H1 (cell line): ENCODE measurements around the gene CLN5. TPM values are rescaled to one million over a fixed set of nuclear protein-coding genes. Genes with fewer than 3 reads are reported as not detected.

ENCODE experiments used
- CTCF ChIA-PET: fragments of 300-600 bp; sonication (Branson Sonifier 250); formaldehyde crosslinking; loops from one replicate; lab custom pipeline; 2021; ENCODE audit not compliant: partially characterized antibody; lab: Charles Lee
- POLR2A ChIA-PET: fragments of 300-600 bp; sonication (Branson Sonifier 250); formaldehyde crosslinking; loops from one replicate; lab custom pipeline; 2021; ENCODE audit warnings: inconsistent platforms; ENCODE audit not compliant: partially characterized antibody; lab: Charles Lee
- DNase-seq, 2 experiments: peaks; one replicate each; pipeline versions ENCODE4 v3.0.0 to v3.0.0-alpha.2; 2010 to 2022; ENCODE audit warnings: low spot score in 2 of 2, low read depth in 1 of 2, mixed read lengths in 1 of 2
- FAIRE-seq: peaks from 2 replicates; lab custom pipeline; 2011; peaks lifted over from hg19 to GRCh38; lab: Jason Lieb, UNC
- H2AFZ ChIP-seq: 2 replicates; pipeline ENCODE4 v1.8.1; 2012; ENCODE audit warnings: low read length, inconsistent platforms
- H2AK5ac ChIP-seq: 2 replicates; pipeline ENCODE4 v1.6.1; 2013; ENCODE audit warnings: low read depth, low read length
- H2BK120ac ChIP-seq: replicated peaks from 2 replicates; pipeline ENCODE3; 2013; ENCODE audit warnings: low read depth, low read length, inconsistent platforms
- H2BK12ac ChIP-seq: 2 replicates; pipeline ENCODE4 v1.6.1; 2013; ENCODE audit warnings: low read depth, low read length
- H2BK15ac ChIP-seq: 2 replicates; pipeline ENCODE4 v1.6.1; 2013; ENCODE audit warnings: low read length
- H2BK20ac ChIP-seq: 2 replicates; pipeline ENCODE4 v1.6.1; 2013; ENCODE audit warnings: low read length
- H2BK5ac ChIP-seq: 2 replicates; pipeline ENCODE4 v1.6.1; 2013; ENCODE audit warnings: low read depth, low read length
- H3K14ac ChIP-seq: 2 replicates; pipeline ENCODE4 v1.6.1; 2013; ENCODE audit warnings: inconsistent platforms; ENCODE audit not compliant: insufficient read length
- H3K18ac ChIP-seq: 2 replicates; pipeline ENCODE4 v1.6.1; 2013; ENCODE audit warnings: low read length; ENCODE audit errors: extremely low read depth
- H3K23ac ChIP-seq: 2 replicates; pipeline ENCODE4 v1.6.1; 2013; ENCODE audit warnings: inconsistent platforms; ENCODE audit not compliant: insufficient read length
- H3K23me2 ChIP-seq: 2 replicates; pipeline ENCODE4 v1.6.1; 2013; ENCODE audit warnings: low read depth, low read length
- H3K27ac ChIP-seq: 2 replicates; pipeline ENCODE4 v1.6.1; 2011; ENCODE audit warnings: low read depth, low read length, inconsistent platforms
- H3K27me3 ChIP-seq, 4 experiments: replicated peaks in 1 of 4; 1 replicate in 1 of 4; 2 replicates in 3 of 4; pipeline versions ENCODE4 v1.6.1 to v1.8.1; 2011 to 2013; ENCODE audit warnings: low read length in 3 of 4, mild to moderate bottlenecking in 3 of 4, inconsistent platforms in 2 of 4, mixed read lengths in 2 of 4, moderate library complexity in 1 of 4; ENCODE audit not compliant: control insufficient read depth in 3 of 4, insufficient read depth in 3 of 4; ENCODE audit errors: extremely low read depth in 1 of 4
- H3K36me3 ChIP-seq, 4 experiments: 2 replicates each; pipeline versions ENCODE4 v1.6.1 to v1.8.1; 2011 to 2013; ENCODE audit warnings: mild to moderate bottlenecking in 4 of 4, low read length in 3 of 4, moderate library complexity in 2 of 4, control low read depth in 1 of 4, inconsistent platforms in 1 of 4; ENCODE audit not compliant: insufficient read depth in 4 of 4, control insufficient read depth in 2 of 4
- H3K4ac ChIP-seq: replicated peaks from 2 replicates; pipeline ENCODE3; 2013; ENCODE audit warnings: low read length, low read depth, mixed read lengths, inconsistent platforms; ENCODE audit not compliant: insufficient read length
- H3K4me1 ChIP-seq, 4 experiments: replicated peaks in 1 of 4; 1 replicate in 1 of 4; 2 replicates in 3 of 4; pipeline versions ENCODE4 v1.6.1 to v1.8.1; 2011 to 2013; ENCODE audit warnings: low read length in 3 of 4, inconsistent platforms in 2 of 4, mixed read lengths in 1 of 4; ENCODE audit not compliant: insufficient read depth in 4 of 4, control insufficient read depth in 3 of 4
- H3K4me2 ChIP-seq, 2 experiments: 2 replicates each; pipeline versions ENCODE4 v1.6.1 to v1.8.1; 2011 to 2013; ENCODE audit warnings: low read depth in 2 of 2, low read length in 2 of 2, control low read depth in 1 of 2, inconsistent platforms in 1 of 2, mild to moderate bottlenecking in 1 of 2; ENCODE audit not compliant: insufficient read depth in 1 of 2
- H3K4me3 ChIP-seq, 4 experiments: fragments of 200-600, 300-600 bp in 1 of 4; sonication (generic), shearing (Covaris generic), sonication (Bioruptor Twin) in 1 of 4; 2 replicates each; pipeline versions ENCODE4 v1.5.1 to v1.8.1; 2011 to 2016; ENCODE audit warnings: low read length in 4 of 4, low read depth in 3 of 4, control low read depth in 2 of 4, inconsistent platforms in 2 of 4, mild to moderate bottlenecking in 2 of 4, mixed read lengths in 1 of 4, moderate library complexity in 1 of 4; ENCODE audit not compliant: insufficient read depth in 2 of 4; ENCODE audit errors: extremely low read depth in 1 of 4
- H3K56ac ChIP-seq: replicated peaks from 2 replicates; pipeline ENCODE3; 2013; ENCODE audit warnings: low read depth, mild to moderate bottlenecking, mixed read lengths, low read length, inconsistent platforms; ENCODE audit not compliant: insufficient read length
- H3K79me1 ChIP-seq: 2 replicates; pipeline ENCODE4 v1.6.1; 2013; ENCODE audit warnings: low read depth, low read length, control low read depth
- H3K79me2 ChIP-seq, 2 experiments: 2 replicates each; pipeline versions ENCODE4 v1.6.1 to v1.8.1; 2012 to 2013; ENCODE audit warnings: low read length in 2 of 2, mild to moderate bottlenecking in 2 of 2, inconsistent platforms in 1 of 2; ENCODE audit not compliant: insufficient read depth in 2 of 2, control insufficient read depth in 1 of 2
- H3K9ac ChIP-seq, 4 experiments: replicated peaks in 1 of 4; 1 replicate in 1 of 4; 2 replicates in 3 of 4; pipeline versions ENCODE4 v1.6.1 to v1.8.1; 2011 to 2013; ENCODE audit warnings: low read depth in 3 of 4, low read length in 3 of 4, control low read depth in 2 of 4, mild to moderate bottlenecking in 2 of 4, moderate library complexity in 2 of 4, inconsistent platforms in 1 of 4; ENCODE audit errors: extremely low read depth in 1 of 4
- H3K9me3 ChIP-seq, 2 experiments: 2 replicates each; pipeline versions ENCODE4 v1.6.1 to v1.8.1; 2012 to 2013; ENCODE audit warnings: mild to moderate bottlenecking in 2 of 2, moderate library complexity in 2 of 2, control low read depth in 1 of 2, inconsistent platforms in 1 of 2, low read depth in 1 of 2, low read length in 1 of 2, mixed read lengths in 1 of 2; ENCODE audit not compliant: insufficient read depth in 2 of 2
- H4K20me1 ChIP-seq, 2 experiments: replicated peaks in 1 of 2; 2 replicates each; pipeline versions ENCODE3 to v1.8.1; 2011 to 2013; ENCODE audit warnings: inconsistent platforms in 2 of 2, low read length in 2 of 2, mild to moderate bottlenecking in 1 of 2; ENCODE audit not compliant: insufficient read depth in 2 of 2, control insufficient read depth in 1 of 2
- H4K5ac ChIP-seq: 2 replicates; pipeline ENCODE4 v1.6.1; 2013; ENCODE audit warnings: low read length, low read depth, mixed read lengths, inconsistent platforms; ENCODE audit not compliant: insufficient read length
- H4K8ac ChIP-seq: 2 replicates; pipeline ENCODE4 v1.8.0; 2013; ENCODE audit warnings: mild to moderate bottlenecking, moderate library complexity, low read length, inconsistent platforms; ENCODE audit not compliant: insufficient read depth; ENCODE audit errors: extremely low read depth
- H4K91ac ChIP-seq: replicated peaks from 2 replicates; pipeline ENCODE3; 2013; ENCODE audit warnings: low read length, mixed read lengths, inconsistent platforms; ENCODE audit not compliant: insufficient read length
- SIRT6 ChIP-seq: IDR thresholded peaks from one replicate; pipeline ENCODE4 v1.7.1; 2012; ENCODE audit warnings: low read length, inconsistent platforms
- SUZ12 ChIP-seq: fragments of 200-600 bp; sonication (generic); IDR thresholded peaks from 2 replicates; pipeline ENCODE4 v1.6.1; 2012; ENCODE audit warnings: mild to moderate bottlenecking, inconsistent platforms, low read length, moderate library complexity, mixed read lengths
- WGBS, 2 experiments: shearing (Covaris generic) in 1 of 2; methylation state at CpG; one replicate each; pipeline versions ENCODE4 v1.1.6 to v1.1.7; 2013 to 2015; ENCODE audit warnings: low lambda C conversion rate in 2 of 2, mixed read lengths in 2 of 2, inconsistent platforms in 1 of 2, low coverage in 1 of 2, missing lambda C conversion rate in 1 of 2; ENCODE audit not compliant: insufficient replicate concordance in 2 of 2, insufficient coverage in 1 of 2, insufficient read length in 1 of 2; ENCODE audit errors: extremely low coverage in 1 of 2, missing lambda C conversion rate in 1 of 2; 5-methylcytosine and 5-hydroxymethylcytosine counted together
- polyA plus RNA-seq, 7 experiments: library from polyadenylated mRNA; depleted of rRNA in 3 of 7; stranded (reverse) in 5 of 7; unstranded in 2 of 7; fragments of >200 nt in 5 of 7; fragments of 200-250 nt in 2 of 7; gene quantifications; 1 replicate in 5 of 7; 2 replicates in 1 of 7; 4 replicates in 1 of 7; pipeline versions ENCODE4 v1.2.1 to v1.2.3, GENCODE V29; 2011 to 2013; ENCODE audit warnings: missing spikeins in 2 of 7, mixed read lengths in 2 of 7
- total RNA-seq: library from RNA; stranded (reverse); fragmentation: NEBNext Ultra II Directional; extraction: Animal tissue kit (Norgen Biotek cat#: 25700); gene quantifications from 2 replicates; pipeline ENCODE4 v1.2.1, GENCODE V29; 2021

CLN5 gene
- total and polyA plus RNA-seq, 2 of the 8 experiments (the other 6 are each of a cell fraction or from before 2014, with no cell fraction given) = 5.3 to 10.1 TPM

GRCh38 chr13:76971215-76971614 lies 20.7 kb upstream of the CLN5 start:
- H3K79me1 ChIP-seq = no peaks in the 10 kb centered on the region
- H4K91ac ChIP-seq = no peak overlapping the region
- no peak for FAIRE-seq
- H3K4me1 ChIP-seq = peaks cover 0 to 2% (median 0%) of the 10 kb centered on the region in 4 experiments; a peak in 1 of 7 replicates
- H3K56ac ChIP-seq = no peak overlapping the region
- H3K23ac ChIP-seq = no peak overlapping the region
- no peak overlapping the region for H3K14ac ChIP-seq
- no peak overlapping the region for H2BK5ac ChIP-seq
- no peak overlapping the region for H3K9ac ChIP-seq
- ChIA-PET CTCF (interaction anchor here (0.9 to 6.9 kb wide), 4 partner anchors 8 to 67 kb away, joined by 3 to 38 read pairs (median 6); no protein-coding TSS in a partner anchor), POLR2A (no interaction called here)
- H3K18ac ChIP-seq = no peak overlapping the region
- H2BK12ac ChIP-seq = no peak overlapping the region
- 94% methylated on average over 3 of the region's 3 CpGs; no CpG with 5 or more reads in 1 of the 2 experiments for WGBS, 2 experiments
- no peak overlapping the region for H3K4me3 ChIP-seq
- H3K27ac ChIP-seq = no peak overlapping the region
- no peak overlapping the region for H3K4me2 ChIP-seq
- H3K23me2 ChIP-seq = no peaks in the 10 kb centered on the region
- no peak overlapping the region for H3K4ac ChIP-seq
- no peak overlapping the region for H4K8ac ChIP-seq
- no peak overlapping the region for H4K5ac ChIP-seq
- H3K36me3 ChIP-seq = no peaks in the 10 kb centered on the region; a peak in 1 of 8 replicates
- DNase-seq = no peak
- H2BK15ac ChIP-seq = no peak overlapping the region
- no peaks in the 10 kb centered on the region for H3K27me3 ChIP-seq
- TF ChIP-seq SIRT6 = no peak
- no peak for TF ChIP-seq SUZ12
- no peak overlapping the region for H2AK5ac ChIP-seq
- no peaks in the 10 kb centered on the region for H4K20me1 ChIP-seq
- H2AFZ ChIP-seq = no peak overlapping the region
- no peak overlapping the region for H2BK20ac ChIP-seq
- H2BK120ac ChIP-seq = no peak overlapping the region
- H3K79me2 ChIP-seq = no peaks in the 10 kb centered on the region
- no peaks in the 10 kb centered on the region for H3K9me3 ChIP-seq
